ENCODE results near the gene TAGLN. TPM values are rescaled to one million over a fixed set of nuclear protein-coding genes. Genes with fewer than 3 reads are reported as not detected.

The TAGLN gene
- polyA plus RNA-seq, 1 of the 3 experiments (the other 2 are of a cell fraction) = 519 TPM

DNA sequence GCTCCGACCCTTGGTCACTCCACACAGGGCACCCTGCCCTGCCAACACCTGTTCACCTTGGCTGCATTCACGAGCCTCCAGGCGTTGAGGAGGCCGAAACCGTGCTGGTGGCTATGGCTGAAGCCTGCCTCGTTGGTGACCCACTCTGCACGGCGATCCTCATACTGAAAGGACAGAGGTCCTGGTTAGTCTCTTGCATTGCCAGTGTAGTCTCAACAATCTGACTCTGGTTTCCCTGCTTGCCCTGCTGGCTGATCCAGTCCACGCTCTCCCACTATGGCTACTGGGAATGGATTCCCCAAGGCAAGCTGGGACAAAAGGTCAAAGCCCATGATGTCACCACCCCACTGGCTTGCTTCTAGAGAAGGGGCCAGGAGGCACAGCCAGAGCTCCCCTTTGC is 19.8 kb downstream of the TAGLN start:
- ChIA-PET POLR2A (no interaction called here), CTCF (interaction anchor here (0.7 to 1.6 kb wide), 3 partner anchors 8 to 476 kb away, joined by 3 to 5 read pairs (median 3); no protein-coding TSS in a partner anchor)
- Histone ChIP-seq H3K4me3 (ENCODE audit: low read depth in 2 of 2, low read length in 1 of 2) (no peak overlapping the region), H3K9ac (no peak overlapping the region), H3K9me3 (no peaks in the 10 kb centered on the region), H3K9me2 (no peaks in the 10 kb centered on the region), H4K20me1 (ENCODE audit: insufficient read depth) (no peaks in the 10 kb centered on the region), H3K4me2 (no peak overlapping the region), H3K79me2 (ENCODE audit: insufficient read depth) (no peaks in the 10 kb centered on the region), H3K27me3 (ENCODE audit: insufficient read depth) (no peaks in the 10 kb centered on the region), H2AFZ (ENCODE audit: low read depth) (no peak overlapping the region), H3F3A (replicated peaks; ENCODE audit: insufficient read depth) (peaks cover 6% of the 10 kb centered on the region), H3K36me3 (replicated peaks in 1 of 2; ENCODE audit: control insufficient read depth in 1 of 2, insufficient read depth in 2 of 2, low read length in 1 of 2) (peaks cover 26 to 59% of the 10 kb centered on the region in 2 experiments), H3K4me1 (ENCODE audit: control insufficient read depth in 1 of 2, insufficient read depth in 2 of 2, low read depth in 1 of 2, low read length in 1 of 2) (peaks cover 2 to 11% of the 10 kb centered on the region in 2 experiments; a peak in 2 of 4 replicates), H3K27ac (ENCODE audit: low read depth in 2 of 2, low read length in 1 of 2) (no peak overlapping the region)
- WGBS (ENCODE audit: low lambda C conversion rate) = 100% methylated on average over 8 of the region's 9 CpGs
- no peak for TF ChIP-seq RCOR1 (IDR thresholded peaks at IDR 0.05; ENCODE audit: low read length)
- no peak for DNase-seq

- Histone ChIP-seq H2AFZ (ENCODE audit: low read depth) (no peak overlapping the region), H4K20me1 (ENCODE audit: insufficient read depth) (no peaks in the 10 kb centered on the region), H3F3A (replicated peaks; ENCODE audit: insufficient read depth) (peaks cover 6% of the 10 kb centered on the region), H3K9ac (no peak overlapping the region), H3K36me3 (replicated peaks in 1 of 2; ENCODE audit: control insufficient read depth in 1 of 2, insufficient read depth in 2 of 2, low read length in 1 of 2) (peaks cover 26 to 64% of the 10 kb centered on the region in 2 experiments), H3K9me2 (no peaks in the 10 kb centered on the region), H3K4me2 (no peak overlapping the region), H3K4me1 (ENCODE audit: control insufficient read depth in 1 of 2, insufficient read depth in 2 of 2, low read depth in 1 of 2, low read length in 1 of 2) (peaks cover 2 to 11% of the 10 kb centered on the region in 2 experiments; a peak in 2 of 4 replicates), H3K27me3 (ENCODE audit: insufficient read depth) (no peaks in the 10 kb centered on the region), H3K27ac (ENCODE audit: low read depth in 2 of 2, low read length in 1 of 2) (no peak overlapping the region), H3K79me2 (ENCODE audit: insufficient read depth) (no peaks in the 10 kb centered on the region), H3K4me3 (ENCODE audit: low read depth in 2 of 2, low read length in 1 of 2) (no peak overlapping the region), H3K9me3 (no peaks in the 10 kb centered on the region)
- TF ChIP-seq, protein P1, sequence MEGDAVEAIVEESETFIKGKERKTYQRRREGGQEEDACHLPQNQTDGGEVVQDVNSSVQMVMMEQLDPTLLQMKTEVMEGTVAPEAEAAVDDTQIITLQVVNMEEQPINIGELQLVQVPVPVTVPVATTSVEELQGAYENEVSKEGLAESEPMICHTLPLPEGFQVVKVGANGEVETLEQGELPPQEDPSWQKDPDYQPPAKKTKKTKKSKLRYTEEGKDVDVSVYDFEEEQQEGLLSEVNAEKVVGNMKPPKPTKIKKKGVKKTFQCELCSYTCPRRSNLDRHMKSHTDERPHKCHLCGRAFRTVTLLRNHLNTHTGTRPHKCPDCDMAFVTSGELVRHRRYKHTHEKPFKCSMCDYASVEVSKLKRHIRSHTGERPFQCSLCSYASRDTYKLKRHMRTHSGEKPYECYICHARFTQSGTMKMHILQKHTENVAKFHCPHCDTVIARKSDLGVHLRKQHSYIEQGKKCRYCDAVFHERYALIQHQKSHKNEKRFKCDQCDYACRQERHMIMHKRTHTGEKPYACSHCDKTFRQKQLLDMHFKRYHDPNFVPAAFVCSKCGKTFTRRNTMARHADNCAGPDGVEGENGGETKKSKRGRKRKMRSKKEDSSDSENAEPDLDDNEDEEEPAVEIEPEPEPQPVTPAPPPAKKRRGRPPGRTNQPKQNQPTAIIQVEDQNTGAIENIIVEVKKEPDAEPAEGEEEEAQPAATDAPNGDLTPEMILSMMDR (IDR thresholded peaks at IDR 0.05) = no peak
- no peak for TF ChIP-seq RFX5 (IDR thresholded peaks at IDR 0.05; ENCODE audit: low read length)
- no peak for TF ChIP-seq NFIC (IDR thresholded peaks at IDR 0.05; ENCODE audit: borderline replicate concordance)
- TF ChIP-seq TAF1 (IDR thresholded peaks at IDR 0.05; ENCODE audit: borderline replicate concordance, low read depth, low read length) = no peak
- TF ChIP-seq ELF1 (IDR thresholded peaks at IDR 0.05) = no peak
- TF ChIP-seq MEF2A (IDR thresholded peaks at IDR 0.05; ENCODE audit: borderline replicate concordance, low read depth) = no peak
- ChIA-PET POLR2A (no interaction called here), CTCF (interaction anchor here (0.7 to 1.3 kb wide), 2 partner anchors 12 to 477 kb away, joined by 3 read pairs; no protein-coding TSS in a partner anchor)
- 90% methylated on average over 8 of the region's 8 CpGs for WGBS (ENCODE audit: low lambda C conversion rate)
- no peak for DNase-seq
These were observed 20.3 kb downstream of the TAGLN start for GRCh38 chr11:117219455-117219854.

GRCh38 chr11:117219995-117220394 is 20.8 kb downstream of the TAGLN start:
- WGBS (ENCODE audit: low lambda C conversion rate) = 99% methylated on average over 4 of the region's 4 CpGs
- ChIA-PET POLR2A (no interaction called here), CTCF (interaction anchor here (1.2 to 2.8 kb wide), 3 partner anchors 12 to 114 kb away, joined by 3 to 21 read pairs (median 3); partner anchors contain the start of genes PCSK7 and RNF214)
- no peak overlapping the region for H3K9ac ChIP-seq
- no peaks in the 10 kb centered on the region for H4K20me1 ChIP-seq (ENCODE audit: insufficient read depth)
- no peak overlapping the region for H3K4me3 ChIP-seq (ENCODE audit: low read depth in 2 of 2, low read length in 1 of 2)
- peaks cover 6% of the 10 kb centered on the region for H3F3A ChIP-seq (replicated peaks; ENCODE audit: insufficient read depth)
- H2AFZ ChIP-seq (ENCODE audit: low read depth) = no peak overlapping the region
- H3K27ac ChIP-seq (ENCODE audit: low read depth in 2 of 2, low read length in 1 of 2) = no peak overlapping the region
- H3K4me2 ChIP-seq = no peak overlapping the region
- TF ChIP-seq REST (IDR thresholded peaks at IDR 0.05; ENCODE audit: low read depth, low read length) = no peak
- no peak for TF ChIP-seq TCF12 (IDR thresholded peaks at IDR 0.05)
- no peaks in the 10 kb centered on the region for H3K9me2 ChIP-seq
- no peaks in the 10 kb centered on the region for H3K9me3 ChIP-seq
- no peaks in the 10 kb centered on the region for H3K79me2 ChIP-seq (ENCODE audit: insufficient read depth)
- H3K4me1 ChIP-seq (ENCODE audit: control insufficient read depth in 1 of 2, insufficient read depth in 2 of 2, low read depth in 1 of 2, low read length in 1 of 2) = peaks cover 2 to 11% of the 10 kb centered on the region in 2 experiments; a peak in 2 of 4 replicates
- H3K27me3 ChIP-seq (ENCODE audit: insufficient read depth) = no peaks in the 10 kb centered on the region
- peaks cover 26 to 61% of the 10 kb centered on the region in 2 experiments for H3K36me3 ChIP-seq (replicated peaks in 1 of 2; ENCODE audit: control insufficient read depth in 1 of 2, insufficient read depth in 2 of 2, low read length in 1 of 2)
- no peak for DNase-seq
